Motor neuron (in vitro differentiated cells): ENCODE measurements around the gene PTPRD. TPM values are rescaled to one million over a fixed set of nuclear protein-coding genes. Genes with fewer than 3 reads are reported as not detected.
"Not testable (repeated sequence)": the region's sequence is repeated elsewhere in the genome, so short reads cannot be mapped to it uniquely, and the experiment has no call there.

Source experiments
- ATAC-seq, 8 experiments: fragments of 200-7000 bp; cut with Tn5 transposase; replicated peaks in 6 of 8; 2 replicates each; pipeline ENCODE4 v1.8.0; 2021; ENCODE audit warnings: mild to moderate bottlenecking in 8 of 8, moderate library complexity in 8 of 8
- H3K27ac ChIP-seq, 2 donors: fragments of 250-450 bp; sonication (Bioruptor Pico); 2 replicates each; pipeline ENCODE4 v1.9.0; 2021; ENCODE audit warnings: antibody characterized with exemption in 2 of 2, mild to moderate bottlenecking in 2 of 2, moderate library complexity in 1 of 2
- H3K4me1 ChIP-seq, 2 donors: fragments of 250-450 bp; sonication (Bioruptor Pico); replicated peaks in 1 of 2; 2 replicates each; pipeline ENCODE4 v1.6.1; 2021; ENCODE audit warnings: antibody characterized with exemption in 2 of 2, mild to moderate bottlenecking in 2 of 2, moderate library complexity in 1 of 2
- H3K4me3 ChIP-seq, 5 donors: fragments of 250-450 bp; sonication (Bioruptor Pico); 2 replicates each; pipeline ENCODE4 v1.9.0; 2021; ENCODE audit warnings: antibody characterized with exemption in 5 of 5, mild to moderate bottlenecking in 5 of 5, moderate library complexity in 4 of 5
- WGBS, 10 experiments: fragments of 450-650 bp; shearing (Covaris generic); methylation state at CpG; one replicate each; pipeline ENCODE4 v1.0.0; 2022; 5-methylcytosine and 5-hydroxymethylcytosine counted together
- in situ Hi-C, 9 experiments: fragments of 400-800 bp; cut with MboI; loops; one replicate each; pipeline ENCODE4 v1.15.0; 2021; ENCODE audit warnings: low sequenced_read_pairs in 9 of 9, low pct_unique_long_range_greater_than_20kb in 2 of 9; ENCODE audit not compliant: unreplicated experiment in 9 of 9
- total RNA-seq, 8 experiments: library from RNA; unstranded; fragments of 300-600 nt; gene quantifications; 2 replicates each; pipeline versions ENCODE4 v1.2.3 to v1.2.4, GENCODE V29; 2022

The PTPRD gene
- total RNA-seq, 8 experiments from 2014 or later, result 0.15 to 175 (median 72.8) TPM

GRCh38 chr9:9079473-9079872 lies 1533.3 kb downstream of the PTPRD start:
- ATAC-seq, result no peak
- no peaks in the 10 kb centered on the region for H3K4me1 ChIP-seq
- H3K4me3 ChIP-seq, result no peak overlapping the region
- in situ Hi-C loops, result no loop called here
- no peak overlapping the region for H3K27ac ChIP-seq
- WGBS, 10 experiments, result 0 to 100% (median 65%) methylated on average over 1 to 2 of the region's 2 CpGs

- in situ Hi-C loops, result no loop called here
- no peak for ATAC-seq
- Histone ChIP-seq H3K27ac (no peak overlapping the region), H3K4me3 (no peak overlapping the region), H3K4me1 (no peaks in the 10 kb centered on the region)
- WGBS, 10 experiments, result 0 to 100% (median 35%) methylated on average over 1 of the region's 1 CpG; no CpG with 5 or more reads in 2 of the 10 experiments
These were observed 1534.5 kb downstream of the PTPRD start for GRCh38 chr9:9078301-9078700.

GRCh38 chr9:9061627-9062026 lies 1551.2 kb downstream of the PTPRD start:
- peak in 1 of 8 experiments; percentile 84 for ATAC-seq
- in situ Hi-C loops, result no loop called here
- H3K27ac ChIP-seq, result no peak overlapping the region
- no peaks in the 10 kb centered on the region for H3K4me1 ChIP-seq
- no peak overlapping the region for H3K4me3 ChIP-seq
- 0 to 78% (median 17%) methylated on average over 1 to 2 of the region's 2 CpGs; no CpG with 5 or more reads in 1 of the 10 experiments for WGBS, 10 experiments

GRCh38 chr9:9054354-9054992 lies 1558.3 kb downstream of the PTPRD start:
- 0 to 100% (median 49%) methylated on average over 1 to 3 of the region's 3 CpGs for WGBS, 10 experiments
- Histone ChIP-seq H3K4me1 (no peaks in the 10 kb centered on the region), H3K4me3 (no peak overlapping the region), H3K27ac (no peak overlapping the region)
- in situ Hi-C loops, result no loop called here
- no peak for ATAC-seq

GRCh38 chr9:9045572-9045971 lies 1567.2 kb downstream of the PTPRD start:
- peak in 4 of 8 experiments; percentile 36 to 87 (median 68) for ATAC-seq
- Histone ChIP-seq H3K4me3 (no peak overlapping the region), H3K4me1 (peaks cover 4 to 21% of the 10 kb centered on the region in 2 donors), H3K27ac (no peak overlapping the region)
- WGBS, 10 experiments, result 0 to 100% (median 43%) methylated on average over 1 to 2 of the region's 2 CpGs; no CpG with 5 or more reads in 1 of the 10 experiments
- in situ Hi-C loops, result no loop called here

GRCh38 chr9:9045072-9045471 lies 1567.7 kb downstream of the PTPRD start:
- H3K4me3 ChIP-seq, result no peak overlapping the region
- in situ Hi-C loops, result no loop called here
- peak in 5 of 8 experiments; percentile 44 to 90 (median 77) for ATAC-seq
- H3K4me1 ChIP-seq, result peaks cover 4 to 21% of the 10 kb centered on the region in 2 donors
- no peak overlapping the region for H3K27ac ChIP-seq
- WGBS, 10 experiments, result 0 to 60% (median 26%) methylated on average over 1 to 2 of the region's 4 CpGs; no CpG with 5 or more reads in 3 of the 10 experiments

GRCh38 chr9:9043788-9044187 lies 1569.0 kb downstream of the PTPRD start:
- ATAC-seq, in situ Hi-C loops, H3K4me3 ChIP-seq, H3K27ac ChIP-seq: not testable (repeated sequence)
- WGBS, 10 experiments, result 21 to 100% (median 80%) methylated on average over 1 to 3 of the region's 3 CpGs; no CpG with 5 or more reads in 2 of the 10 experiments
- H3K4me1 ChIP-seq, result peaks cover 4 to 21% of the 10 kb centered on the region in 2 donors

- Histone ChIP-seq H3K27ac (no peak overlapping the region), H3K4me3 (no peak overlapping the region), H3K4me1 (peaks cover 4 to 21% of the 10 kb centered on the region in 2 donors)
- no peak for ATAC-seq
- 0 to 86% (median 67%) methylated on average over 1 to 3 of the region's 3 CpGs; no CpG with 5 or more reads in 1 of the 10 experiments for WGBS, 10 experiments
- in situ Hi-C loops, result no loop called here
These were observed 1571.0 kb downstream of the PTPRD start for GRCh38 chr9:9041756-9042155.

- WGBS, 10 experiments, result 17 to 100% (median 80%) methylated on average over 1 to 2 of the region's 2 CpGs; no CpG with 5 or more reads in 5 of the 10 experiments
- no peak overlapping the region for H3K27ac ChIP-seq
- no peak for ATAC-seq
- no peak overlapping the region for H3K4me3 ChIP-seq
- in situ Hi-C loops, result no loop called here
- H3K4me1 ChIP-seq, result peaks cover 2 to 9% of the 10 kb centered on the region in 2 donors
These were observed 1579.8 kb downstream of the PTPRD start for GRCh38 chr9:9033022-9033421.

GRCh38 chr9:9016597-9016996 lies 1596.2 kb downstream of the PTPRD start:
- 0 to 95% (median 55%) methylated on average over 1 to 3 of the region's 3 CpGs; no CpG with 5 or more reads in 2 of the 10 experiments for WGBS, 10 experiments
- H3K27ac ChIP-seq, result no peak overlapping the region
- no peak overlapping the region for H3K4me3 ChIP-seq
- in situ Hi-C loops, result no loop called here
- no peaks in the 10 kb centered on the region for H3K4me1 ChIP-seq
- ATAC-seq, result peak in 1 of 8 experiments; percentile 67

- H3K4me1 ChIP-seq, result no peaks in the 10 kb centered on the region
- no peak for ATAC-seq
- WGBS, 10 experiments, result 0 to 88% (median 66%) methylated on average over 1 to 3 of the region's 3 CpGs; no CpG with 5 or more reads in 2 of the 10 experiments
- in situ Hi-C loops, result no loop called here
- no peak overlapping the region for H3K4me3 ChIP-seq
- H3K27ac ChIP-seq, result no peak overlapping the region
These were observed 1608.0 kb downstream of the PTPRD start for GRCh38 chr9:9004810-9005209.

- in situ Hi-C loops, result no loop called here
- no peaks in the 10 kb centered on the region for H3K4me1 ChIP-seq
- 17 to 94% (median 75%) methylated on average over 1 to 5 of the region's 5 CpGs; no CpG with 5 or more reads in 3 of the 10 experiments for WGBS, 10 experiments
- ATAC-seq, result peak in 2 of 8 experiments; percentile 74 to 76
- H3K27ac ChIP-seq, result no peak overlapping the region
- no peak overlapping the region for H3K4me3 ChIP-seq
These were observed 1609.8 kb downstream of the PTPRD start for GRCh38 chr9:9002826-9003583.

GRCh38 chr9:8980496-8981013 lies 1632.2 kb downstream of the PTPRD start:
- in situ Hi-C loops, result no loop called here

More at GRCh38 chr9:8980496-8981013, 1632.2 kb downstream of the PTPRD start:
- ATAC-seq, result no peak
- Histone ChIP-seq H3K27ac (no peak overlapping the region), H3K4me3 (no peak overlapping the region), H3K4me1 (no peaks in the 10 kb centered on the region)
- 0 to 90% (median 39%) methylated on average over 1 to 2 of the region's 2 CpGs; no CpG with 5 or more reads in 1 of the 10 experiments for WGBS, 10 experiments
